GM19468 (cell line): ENCODE data around the gene FFAR1.
"Not testable (repeated sequence)": the region's sequence is repeated elsewhere in the genome, so short reads cannot be mapped to it uniquely, and the experiment has no call there.

Experiments used
- ATAC-seq: cut with Tn5 transposase; IDR thresholded peaks from one replicate; pipeline ENCODE4 v1.9.1; 2021; ENCODE audit warnings: mild to moderate bottlenecking, moderate library complexity, moderate number of reproducible peaks; ENCODE audit not compliant: unreplicated experiment; ENCODE audit errors: extremely low read depth

FFAR1 gene

GRCh38 chr19:35357867-35358573 lies 10.3 kb downstream of the FFAR1 start, which contains the start of gene FFAR3:
Gene FFAR3 (plus strand): TSS chr19:35358460. CDS start chr19:35358891, 431 bp downstream.
- ATAC-seq: no peak

- ATAC-seq: not testable (repeated sequence)
These were observed 11.1 kb downstream of the FFAR1 start for GRCh38 chr19:35358834-35359233.

GRCh38 chr19:35359395-35359794 lies 11.7 kb downstream of the FFAR1 start:
- not testable (repeated sequence) for ATAC-seq

GRCh38 chr19:35360081-35360480 lies 12.4 kb downstream of the FFAR1 start:
- not testable (repeated sequence) for ATAC-seq

- ATAC-seq: no peak
These were observed 13.2 kb downstream of the FFAR1 start for GRCh38 chr19:35360880-35361420.

GRCh38 chr19:35362261-35363000 lies 14.7 kb downstream of the FFAR1 start:
- ATAC-seq: no peak

GRCh38 chr19:35363001-35363590 lies 15.4 kb downstream of the FFAR1 start:
- no peak for ATAC-seq

GRCh38 chr19:35363711-35364425 lies 16.2 kb downstream of the FFAR1 start:
- ATAC-seq: no peak

GRCh38 chr19:35365303-35365702 lies 17.6 kb downstream of the FFAR1 start:
- ATAC-seq: no peak

- no peak for ATAC-seq
These were observed 20.7 kb downstream of the FFAR1 start for GRCh38 chr19:35368378-35368777.

- ATAC-seq: no peak
These were observed 21.8 kb downstream of the FFAR1 start for GRCh38 chr19:35369522-35369921.

GRCh38 chr19:35370722-35371121 lies 23.0 kb downstream of the FFAR1 start, which contains the start of gene GPR42:
Gene GPR42 (plus strand): TSS chr19:35371068. CDS start chr19:35371360, 292 bp downstream.
- ATAC-seq: no peak

GRCh38 chr19:35373492-35373891 lies 25.8 kb downstream of the FFAR1 start:
- no peak for ATAC-seq

GRCh38 chr19:35374031-35374430 lies 26.3 kb downstream of the FFAR1 start:
- ATAC-seq: not testable (repeated sequence)

- ATAC-seq: no peak
These were observed 28.0 kb downstream of the FFAR1 start for GRCh38 chr19:35375505-35376307.

- no peak for ATAC-seq
These were observed 30.0 kb downstream of the FFAR1 start for GRCh38 chr19:35377656-35378055.

GRCh38 chr19:35378356-35378755 lies 30.7 kb downstream of the FFAR1 start:
- ATAC-seq: no peak

GRCh38 chr19:35379545-35379944 lies 31.8 kb downstream of the FFAR1 start:
- ATAC-seq: not testable (repeated sequence)

- no peak for ATAC-seq
These were observed 32.3 kb downstream of the FFAR1 start for GRCh38 chr19:35379992-35380391.
